Measurements from ENCODE around the gene TWNK.

DNA sequence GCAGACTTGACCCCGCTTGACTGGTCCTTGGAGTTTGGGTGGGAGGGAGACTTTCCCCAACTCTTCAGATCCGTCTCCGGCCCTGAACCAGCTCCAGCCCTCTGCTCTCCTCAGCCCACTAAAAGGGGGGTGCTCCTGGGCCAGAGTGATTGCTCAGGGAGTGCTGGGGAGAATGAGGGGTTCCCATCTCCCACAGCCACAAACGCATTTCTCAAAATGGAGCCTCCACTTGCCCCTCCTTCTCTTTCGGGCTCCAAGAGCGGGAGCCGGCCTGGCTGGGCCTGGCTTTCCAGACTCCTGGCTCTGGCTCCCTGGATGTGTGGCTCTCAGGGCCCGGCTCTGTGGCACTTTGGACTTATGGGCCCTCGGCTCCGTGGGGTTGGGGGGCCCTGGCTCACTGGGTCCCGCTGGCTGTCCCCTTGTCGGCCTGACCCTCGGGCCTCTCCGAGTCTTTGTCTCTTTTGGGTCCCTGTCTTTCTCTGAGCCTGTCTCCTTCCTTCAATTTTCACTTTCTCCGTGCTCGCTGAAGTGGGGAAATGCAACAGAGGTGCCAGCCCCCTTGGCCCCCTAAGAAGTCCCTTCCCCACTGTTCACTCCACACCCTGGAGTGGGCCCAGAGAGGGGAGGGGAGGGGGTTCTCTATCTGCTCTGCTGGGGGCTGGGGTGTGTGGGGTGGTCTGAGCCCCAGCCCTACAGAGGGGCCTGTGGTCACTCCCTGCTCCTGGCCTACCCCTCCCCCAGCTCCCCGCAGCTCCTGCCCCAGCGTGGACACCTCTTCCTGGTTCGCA lies 13.0 kb downstream of the TWNK start:
- TF ChIP-seq, protein P1, sequence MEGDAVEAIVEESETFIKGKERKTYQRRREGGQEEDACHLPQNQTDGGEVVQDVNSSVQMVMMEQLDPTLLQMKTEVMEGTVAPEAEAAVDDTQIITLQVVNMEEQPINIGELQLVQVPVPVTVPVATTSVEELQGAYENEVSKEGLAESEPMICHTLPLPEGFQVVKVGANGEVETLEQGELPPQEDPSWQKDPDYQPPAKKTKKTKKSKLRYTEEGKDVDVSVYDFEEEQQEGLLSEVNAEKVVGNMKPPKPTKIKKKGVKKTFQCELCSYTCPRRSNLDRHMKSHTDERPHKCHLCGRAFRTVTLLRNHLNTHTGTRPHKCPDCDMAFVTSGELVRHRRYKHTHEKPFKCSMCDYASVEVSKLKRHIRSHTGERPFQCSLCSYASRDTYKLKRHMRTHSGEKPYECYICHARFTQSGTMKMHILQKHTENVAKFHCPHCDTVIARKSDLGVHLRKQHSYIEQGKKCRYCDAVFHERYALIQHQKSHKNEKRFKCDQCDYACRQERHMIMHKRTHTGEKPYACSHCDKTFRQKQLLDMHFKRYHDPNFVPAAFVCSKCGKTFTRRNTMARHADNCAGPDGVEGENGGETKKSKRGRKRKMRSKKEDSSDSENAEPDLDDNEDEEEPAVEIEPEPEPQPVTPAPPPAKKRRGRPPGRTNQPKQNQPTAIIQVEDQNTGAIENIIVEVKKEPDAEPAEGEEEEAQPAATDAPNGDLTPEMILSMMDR (conservative IDR thresholded peaks at IDR 0.05), result no peak
- no peak for TF ChIP-seq ZFX (IDR thresholded peaks at IDR 0.05)
